Calu3 (cell line): ENCODE results near the gene MAG. TPM values are rescaled to one million over a fixed set of nuclear protein-coding genes. Genes with fewer than 3 reads are reported as not detected.

Experiments used
- BruUV-seq: library from RNA; stranded (reverse); fragments of 400-500 nt; replicated peaks from 2 replicates; lab custom pipeline; 2021; lab: Mats Ljungman, UMichigan
- CTCF ChIA-PET: fragments of 300-600 bp; sonication (Branson Sonifier 250); formaldehyde crosslinking; loops from one replicate; lab custom pipeline; 2022; ENCODE audit warnings: antibody characterized with exemption; lab: Charles Lee
- DNase-seq: peaks from one replicate; pipeline ENCODE4 v3.0.0; 2022
- H3K27ac Mint-ChIP-seq: one replicate; pipeline ENCODE4 v1.8.0; 2022; ENCODE audit warnings: mixed read lengths; ENCODE audit not compliant: unreplicated experiment
- H3K27me3 Mint-ChIP-seq: one replicate; pipeline ENCODE4 v1.8.0; 2022; ENCODE audit warnings: mixed read lengths; ENCODE audit not compliant: unreplicated experiment
- H3K36me3 Mint-ChIP-seq: one replicate; pipeline ENCODE4 v1.8.0; 2022; ENCODE audit warnings: mild to moderate bottlenecking, moderate library complexity, mixed read lengths; ENCODE audit not compliant: insufficient read depth, unreplicated experiment
- H3K4me1 Mint-ChIP-seq: one replicate; pipeline ENCODE4 v1.8.0; 2022; ENCODE audit warnings: mild to moderate bottlenecking, low read depth, mixed read lengths; ENCODE audit not compliant: unreplicated experiment
- H3K4me3 Mint-ChIP-seq: one replicate; pipeline ENCODE4 v1.8.0; 2022; ENCODE audit warnings: mild to moderate bottlenecking, low read depth, moderate library complexity, mixed read lengths; ENCODE audit not compliant: unreplicated experiment
- H3K9me3 Mint-ChIP-seq: one replicate; pipeline ENCODE4 v1.8.0; 2022; ENCODE audit warnings: low read depth, mixed read lengths; ENCODE audit not compliant: unreplicated experiment
- intact Hi-C: fragments of 100-400 bp; cut with micrococcal nuclease; formaldehyde crosslinking; loops from one replicate; pipeline ENCODE4 v1.10.0; 2022; ENCODE audit not compliant: unreplicated experiment
- microRNA-seq: library from miRNA; unstranded; fragments of <30 nt; microRNA quantifications from one replicate; pipeline ENCODE4 v1.2.0, GENCODE V29; 2022
- total RNA-seq: library from RNA; stranded (reverse); gene quantifications from 2 replicates; pipeline ENCODE4 v1.2.3, GENCODE V29; 2022
- TF ChIP-seq, protein P1 (sequence below): fragments of 200-600 bp; IDR thresholded peaks from one replicate; pipeline ENCODE4 v1.8.0; 2022; ENCODE audit warnings: antibody characterized with exemption; ENCODE audit not compliant: unreplicated experiment

The MAG gene
- total RNA-seq, 1 experiment from 2014 or later: not detected

DNA sequence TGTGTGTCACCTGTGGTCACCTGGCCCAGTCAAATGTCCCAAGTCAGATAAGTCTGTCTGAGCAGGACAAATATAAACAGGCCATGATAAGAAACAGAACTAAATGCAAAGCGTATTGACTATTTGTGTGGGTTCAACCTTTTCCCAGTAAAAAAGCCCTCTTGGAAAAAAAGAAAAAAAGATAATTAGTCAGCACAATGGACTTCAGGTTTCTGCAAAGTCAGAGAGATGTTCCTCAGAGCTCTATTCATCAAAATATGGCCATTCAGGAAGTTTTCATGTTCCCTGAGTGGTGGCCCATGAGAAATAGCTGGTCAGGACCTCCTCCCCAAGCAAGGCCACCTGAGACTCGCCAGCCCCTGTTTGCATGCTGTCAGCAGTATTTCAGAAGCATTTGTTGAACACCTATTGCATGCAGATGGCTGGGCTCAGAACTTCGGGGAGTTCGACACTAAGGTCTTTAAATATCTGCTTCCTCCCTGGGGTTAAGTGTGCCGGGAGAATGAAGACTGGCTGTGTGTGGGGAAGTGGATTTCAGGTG is 69.0 kb downstream of the MAG start:
- H3K4me3 Mint-ChIP-seq: no peak overlapping the region
- H3K27ac Mint-ChIP-seq: no peak overlapping the region
- no peak for DNase-seq
- no peaks in the 10 kb centered on the region for H3K36me3 Mint-ChIP-seq
- no TSS peak for BruUV-seq
- H3K27me3 Mint-ChIP-seq: peaks cover 85% of the 10 kb centered on the region
- CTCF ChIA-PET: no interaction called here
- H3K9me3 Mint-ChIP-seq: no peaks in the 10 kb centered on the region
- H3K4me1 Mint-ChIP-seq: peaks cover 8% of the 10 kb centered on the region
- intact Hi-C loops: no loop called here
- TF ChIP-seq, protein P1, sequence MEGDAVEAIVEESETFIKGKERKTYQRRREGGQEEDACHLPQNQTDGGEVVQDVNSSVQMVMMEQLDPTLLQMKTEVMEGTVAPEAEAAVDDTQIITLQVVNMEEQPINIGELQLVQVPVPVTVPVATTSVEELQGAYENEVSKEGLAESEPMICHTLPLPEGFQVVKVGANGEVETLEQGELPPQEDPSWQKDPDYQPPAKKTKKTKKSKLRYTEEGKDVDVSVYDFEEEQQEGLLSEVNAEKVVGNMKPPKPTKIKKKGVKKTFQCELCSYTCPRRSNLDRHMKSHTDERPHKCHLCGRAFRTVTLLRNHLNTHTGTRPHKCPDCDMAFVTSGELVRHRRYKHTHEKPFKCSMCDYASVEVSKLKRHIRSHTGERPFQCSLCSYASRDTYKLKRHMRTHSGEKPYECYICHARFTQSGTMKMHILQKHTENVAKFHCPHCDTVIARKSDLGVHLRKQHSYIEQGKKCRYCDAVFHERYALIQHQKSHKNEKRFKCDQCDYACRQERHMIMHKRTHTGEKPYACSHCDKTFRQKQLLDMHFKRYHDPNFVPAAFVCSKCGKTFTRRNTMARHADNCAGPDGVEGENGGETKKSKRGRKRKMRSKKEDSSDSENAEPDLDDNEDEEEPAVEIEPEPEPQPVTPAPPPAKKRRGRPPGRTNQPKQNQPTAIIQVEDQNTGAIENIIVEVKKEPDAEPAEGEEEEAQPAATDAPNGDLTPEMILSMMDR: no peak

DNA sequence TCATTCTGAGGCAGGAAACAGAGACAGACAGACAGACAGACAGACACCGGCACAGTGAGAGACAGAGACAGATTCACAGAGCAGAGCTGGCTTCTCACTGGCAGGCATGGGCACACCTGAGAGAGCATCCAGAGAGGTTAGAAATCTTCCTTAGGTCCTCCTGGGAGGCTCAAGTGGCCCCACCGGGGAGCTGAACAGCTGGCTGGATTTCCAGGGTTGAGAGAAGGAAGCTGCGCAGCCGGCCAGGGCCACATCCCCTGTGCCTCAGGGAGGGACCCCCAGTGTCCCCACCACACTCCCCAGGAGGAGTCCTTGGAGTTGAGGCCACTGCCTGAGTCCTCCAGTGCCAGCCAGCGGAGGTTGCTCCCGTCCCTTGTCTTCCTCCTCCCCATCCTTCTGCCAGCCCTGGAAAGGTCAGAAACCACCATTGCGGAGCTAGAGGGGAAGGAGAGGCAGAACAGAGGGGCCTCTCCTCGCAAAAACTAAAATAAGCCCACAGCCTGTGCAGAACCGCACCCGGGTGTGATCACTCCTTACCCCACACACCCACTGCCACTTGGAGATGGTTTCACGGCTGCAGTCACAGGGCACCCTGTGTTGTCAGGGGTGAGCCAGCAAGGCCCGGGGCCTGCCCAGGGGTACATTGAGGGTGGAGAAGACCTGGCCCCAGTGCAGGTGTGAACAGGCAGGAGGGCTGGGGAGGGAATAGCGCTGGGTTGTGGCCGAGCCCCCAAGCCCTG is 70.5 kb downstream of the MAG start:
- Mint-ChIP-seq H3K36me3 (no peaks in the 10 kb centered on the region), H3K4me1 (peaks cover 8% of the 10 kb centered on the region), H3K27me3 (peaks cover 85% of the 10 kb centered on the region), H3K4me3 (no peak overlapping the region), H3K9me3 (no peaks in the 10 kb centered on the region), H3K27ac (no peak overlapping the region)
- DNase-seq: no peak
- intact Hi-C loops: no loop called here
- BruUV-seq: no TSS peak
- CTCF ChIA-PET: interaction anchor here (0.8 kb wide), 1 partner anchor 50 kb away, joined by 4 read pairs; no protein-coding TSS in a partner anchor
- TF ChIP-seq, protein P1: no peak

DNA sequence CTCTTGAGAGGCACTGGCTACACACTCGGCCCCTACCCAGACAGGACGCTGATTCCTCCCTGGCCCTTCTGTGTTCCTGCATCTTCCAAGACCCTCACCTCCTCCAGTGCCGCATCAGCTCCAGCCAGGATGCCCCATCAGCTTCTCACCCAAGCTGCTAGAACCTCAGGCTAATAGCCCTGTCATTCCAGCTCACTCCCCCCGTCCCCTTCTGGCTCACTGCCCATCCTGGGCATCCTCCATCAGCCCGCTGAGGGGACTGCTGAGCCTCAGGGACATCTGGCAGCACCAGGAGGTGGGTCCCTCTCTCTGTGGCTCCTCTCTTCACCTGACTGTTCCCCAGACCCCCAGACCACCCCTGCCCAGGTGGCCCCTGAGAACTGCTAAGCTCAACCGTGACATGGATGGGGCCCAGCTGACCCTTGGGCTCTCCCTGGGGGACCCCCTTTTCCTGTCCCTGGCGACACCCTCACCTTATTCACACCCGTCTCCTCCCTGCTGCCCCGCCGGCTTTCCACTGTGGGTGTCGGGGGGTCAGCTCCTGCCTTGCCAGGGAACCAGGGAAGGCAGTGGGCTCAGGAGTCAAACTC is 71.1 kb downstream of the MAG start:
- intact Hi-C loops: no loop called here
- H3K27me3 Mint-ChIP-seq: peaks cover 85% of the 10 kb centered on the region

More for the DNA sequence above, 71.1 kb downstream of the MAG start:
- no peak overlapping the region for H3K27ac Mint-ChIP-seq
- no peak for DNase-seq
- no peaks in the 10 kb centered on the region for H3K36me3 Mint-ChIP-seq
- H3K4me3 Mint-ChIP-seq: no peak overlapping the region
- no peaks in the 10 kb centered on the region for H3K9me3 Mint-ChIP-seq
- H3K4me1 Mint-ChIP-seq: peaks cover 4% of the 10 kb centered on the region
- CTCF ChIA-PET: interaction anchor here (1.0 kb wide), 1 partner anchor 11 kb away, joined by 4 read pairs; no protein-coding TSS in a partner anchor
- no TSS peak for BruUV-seq
- TF ChIP-seq, protein P1: no peak

Small RNA genes within 50 kb of the gene (microRNA-seq; reads per million reads assigned to microRNA genes)
- not detected for gene MIR5196

Other genes starting within 250 kb of the MAG start
- gene FXYD3, start 176.3 kb upstream of the MAG start, total RNA-seq: 183 and 291 TPM in 2 replicates
- gene LGI4, start 157.1 kb upstream of the MAG start, total RNA-seq: 0.42 and 0.68 TPM in 2 replicates
- 1.6 and 2.0 TPM in 2 replicates for gene FXYD1, start 153.3 kb upstream of the MAG start, total RNA-seq
- 0.90 and 1.3 TPM in 2 replicates for gene FXYD7, start 148.9 kb upstream of the MAG start, total RNA-seq
- gene FXYD5, start 137.4 kb upstream of the MAG start, total RNA-seq: 760 and 802 TPM in 2 replicates
- gene FAM187B, start 63.4 kb upstream of the MAG start, total RNA-seq: not detected in 2 replicates
- gene LSR, start 43.2 kb upstream of the MAG start, total RNA-seq: 494 and 609 TPM in 2 replicates
- gene USF2, start 23.2 kb upstream of the MAG start, total RNA-seq: 114 and 127 TPM in 2 replicates
- gene HAMP, start 9.6 kb upstream of the MAG start, total RNA-seq: 0.45 TPM in 1 of 2 replicates, not detected in the other
- 5.9 and 7.6 TPM in 2 replicates for gene CD22, start 37.0 kb downstream of the MAG start, total RNA-seq
- gene FFAR1, start 55.7 kb downstream of the MAG start, total RNA-seq: not detected in 2 replicates
- gene FFAR3, start 66.3 kb downstream of the MAG start, total RNA-seq: not detected in 2 replicates
- not detected in 2 replicates for gene GPR42, start 78.9 kb downstream of the MAG start, total RNA-seq
- gene FFAR2, start 156.1 kb downstream of the MAG start, total RNA-seq: not detected in 2 replicates
- not detected in 2 replicates for gene KRTDAP, start 198.3 kb downstream of the MAG start, total RNA-seq
- 218 and 224 TPM in 2 replicates for gene DMKN, start 221.5 kb downstream of the MAG start, total RNA-seq
- not detected in 2 replicates for gene SBSN, start 236.2 kb downstream of the MAG start, total RNA-seq
- gene GAPDHS, start 241.3 kb downstream of the MAG start, total RNA-seq: not detected in 2 replicates